ENCODE results near the gene GANC. TPM values are rescaled to one million over a fixed set of nuclear protein-coding genes. Genes with fewer than 3 reads are reported as not detected.
"Not testable (repeated sequence)": the region's sequence is repeated elsewhere in the genome, so short reads cannot be mapped to it uniquely, and the experiment has no call there.

The GANC gene
- total and polyA plus RNA-seq, 9 of the 15 experiments (the other 6 are each of a cell fraction or from before 2014, with no cell fraction given): 10.9 to 19.0 (median 14.5) TPM

DNA sequence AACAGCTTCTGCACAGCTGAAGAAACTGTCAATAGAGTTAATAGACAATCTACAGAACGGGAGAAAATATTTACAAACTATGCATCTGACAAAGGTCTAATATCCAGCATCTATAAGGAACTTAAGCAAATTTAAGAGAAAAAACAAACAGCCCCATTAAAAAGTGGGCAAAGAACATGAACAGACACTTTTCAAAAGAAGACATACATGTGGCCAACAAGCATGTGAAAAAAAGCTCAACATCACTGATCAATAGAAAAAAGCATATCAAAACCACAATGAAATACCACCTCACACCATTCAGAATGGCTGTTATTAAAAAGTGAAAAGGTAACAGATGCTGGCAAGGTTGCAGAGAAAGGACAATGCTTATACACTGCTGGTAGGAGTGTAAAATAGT lies 63.6 kb downstream of the GANC start:
- BruUV-seq (replicated peaks); FAIRE-seq; H3K9me3 ChIP-seq (replicated peaks; ENCODE audit: control insufficient read depth, insufficient read depth, low read depth, low read length); in situ Hi-C loops (cut with MboI); H3K4me2 ChIP-seq (ENCODE audit: insufficient read depth, low read length); ATAC-seq; H3K4me3 ChIP-seq; H3K79me2 ChIP-seq (ENCODE audit: control insufficient read depth, insufficient read depth, low read length); H4K20me1 ChIP-seq (replicated peaks; ENCODE audit: control insufficient read depth, insufficient read depth, low read length); CTCF ChIA-PET (ENCODE audit: low intra/inter-chr PET ratio); H3K4me1 ChIP-seq (replicated peaks in 1 of 2; ENCODE audit: control insufficient read depth in 2 of 2, insufficient read depth in 2 of 2, low read length in 2 of 2); H3K9me1 ChIP-seq (ENCODE audit: control insufficient read depth, insufficient read depth, low read length); H3K36me3 ChIP-seq (ENCODE audit: control insufficient read depth, insufficient read depth, low read length); H3K27ac ChIP-seq (ENCODE audit: extremely low read depth, low read depth, low read length); H3K27me3 ChIP-seq (ENCODE audit: control insufficient read depth in 2 of 2, insufficient read depth in 2 of 2, low read length in 2 of 2); H2AFZ ChIP-seq (ENCODE audit: low read depth, low read length); DNase-seq (ENCODE audit: extremely low read depth in 1 of 4, low spot score in 3 of 4); POLR2A ChIA-PET; H3K9ac ChIP-seq (ENCODE audit: insufficient read depth in 1 of 2, low read depth in 2 of 2, low read length in 2 of 2); intact Hi-C loops (cut with micrococcal nuclease): not testable (repeated sequence)
- TF ChIP-seq, protein P1, sequence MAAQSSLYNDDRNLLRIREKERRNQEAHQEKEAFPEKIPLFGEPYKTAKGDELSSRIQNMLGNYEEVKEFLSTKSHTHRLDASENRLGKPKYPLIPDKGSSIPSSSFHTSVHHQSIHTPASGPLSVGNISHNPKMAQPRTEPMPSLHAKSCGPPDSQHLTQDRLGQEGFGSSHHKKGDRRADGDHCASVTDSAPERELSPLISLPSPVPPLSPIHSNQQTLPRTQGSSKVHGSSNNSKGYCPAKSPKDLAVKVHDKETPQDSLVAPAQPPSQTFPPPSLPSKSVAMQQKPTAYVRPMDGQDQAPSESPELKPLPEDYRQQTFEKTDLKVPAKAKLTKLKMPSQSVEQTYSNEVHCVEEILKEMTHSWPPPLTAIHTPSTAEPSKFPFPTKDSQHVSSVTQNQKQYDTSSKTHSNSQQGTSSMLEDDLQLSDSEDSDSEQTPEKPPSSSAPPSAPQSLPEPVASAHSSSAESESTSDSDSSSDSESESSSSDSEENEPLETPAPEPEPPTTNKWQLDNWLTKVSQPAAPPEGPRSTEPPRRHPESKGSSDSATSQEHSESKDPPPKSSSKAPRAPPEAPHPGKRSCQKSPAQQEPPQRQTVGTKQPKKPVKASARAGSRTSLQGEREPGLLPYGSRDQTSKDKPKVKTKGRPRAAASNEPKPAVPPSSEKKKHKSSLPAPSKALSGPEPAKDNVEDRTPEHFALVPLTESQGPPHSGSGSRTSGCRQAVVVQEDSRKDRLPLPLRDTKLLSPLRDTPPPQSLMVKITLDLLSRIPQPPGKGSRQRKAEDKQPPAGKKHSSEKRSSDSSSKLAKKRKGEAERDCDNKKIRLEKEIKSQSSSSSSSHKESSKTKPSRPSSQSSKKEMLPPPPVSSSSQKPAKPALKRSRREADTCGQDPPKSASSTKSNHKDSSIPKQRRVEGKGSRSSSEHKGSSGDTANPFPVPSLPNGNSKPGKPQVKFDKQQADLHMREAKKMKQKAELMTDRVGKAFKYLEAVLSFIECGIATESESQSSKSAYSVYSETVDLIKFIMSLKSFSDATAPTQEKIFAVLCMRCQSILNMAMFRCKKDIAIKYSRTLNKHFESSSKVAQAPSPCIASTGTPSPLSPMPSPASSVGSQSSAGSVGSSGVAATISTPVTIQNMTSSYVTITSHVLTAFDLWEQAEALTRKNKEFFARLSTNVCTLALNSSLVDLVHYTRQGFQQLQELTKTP (IDR thresholded peaks at IDR 0.05; ENCODE audit: low read depth in 1 of 2, partially characterized antibody in 2 of 2): peak in 1 of 2 experiments; percentile 93
- WGBS (ENCODE audit: insufficient coverage, low coverage, missing lambda C conversion rate): 17% methylated on average over 1 of the region's 1 CpG
